GM12801 (cell line): ENCODE measurements around the gene DIAPH2.

ENCODE experiments used
- TF ChIP-seq, protein P1 (sequence below): IDR thresholded peaks from one replicate; pipeline ENCODE4 v1.5.1; 2011; ENCODE audit warnings: control low read depth; ENCODE audit not compliant: insufficient read length; ENCODE audit errors: extremely low read depth

The DIAPH2 gene

DNA sequence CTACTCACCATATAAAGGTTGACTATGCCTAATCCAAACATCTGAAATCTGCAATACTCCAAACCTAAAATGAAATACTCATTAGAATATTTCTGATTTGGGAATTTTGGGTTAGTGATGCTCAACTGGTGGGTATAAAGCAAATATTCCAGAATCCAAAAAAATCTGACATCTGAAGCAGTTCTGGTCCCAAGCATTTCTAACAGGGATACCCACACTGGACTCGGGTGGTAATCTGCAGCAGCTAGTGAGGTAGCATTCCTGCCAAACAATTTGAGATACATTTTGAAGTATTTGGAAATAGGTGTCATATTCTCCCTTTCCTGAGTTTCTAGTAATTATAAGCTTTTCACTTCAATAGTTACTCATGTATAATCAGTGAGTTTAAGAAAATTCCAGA is 149.5 kb downstream of the DIAPH2 start:
- TF ChIP-seq, protein P1, sequence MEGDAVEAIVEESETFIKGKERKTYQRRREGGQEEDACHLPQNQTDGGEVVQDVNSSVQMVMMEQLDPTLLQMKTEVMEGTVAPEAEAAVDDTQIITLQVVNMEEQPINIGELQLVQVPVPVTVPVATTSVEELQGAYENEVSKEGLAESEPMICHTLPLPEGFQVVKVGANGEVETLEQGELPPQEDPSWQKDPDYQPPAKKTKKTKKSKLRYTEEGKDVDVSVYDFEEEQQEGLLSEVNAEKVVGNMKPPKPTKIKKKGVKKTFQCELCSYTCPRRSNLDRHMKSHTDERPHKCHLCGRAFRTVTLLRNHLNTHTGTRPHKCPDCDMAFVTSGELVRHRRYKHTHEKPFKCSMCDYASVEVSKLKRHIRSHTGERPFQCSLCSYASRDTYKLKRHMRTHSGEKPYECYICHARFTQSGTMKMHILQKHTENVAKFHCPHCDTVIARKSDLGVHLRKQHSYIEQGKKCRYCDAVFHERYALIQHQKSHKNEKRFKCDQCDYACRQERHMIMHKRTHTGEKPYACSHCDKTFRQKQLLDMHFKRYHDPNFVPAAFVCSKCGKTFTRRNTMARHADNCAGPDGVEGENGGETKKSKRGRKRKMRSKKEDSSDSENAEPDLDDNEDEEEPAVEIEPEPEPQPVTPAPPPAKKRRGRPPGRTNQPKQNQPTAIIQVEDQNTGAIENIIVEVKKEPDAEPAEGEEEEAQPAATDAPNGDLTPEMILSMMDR = no peak

DNA sequence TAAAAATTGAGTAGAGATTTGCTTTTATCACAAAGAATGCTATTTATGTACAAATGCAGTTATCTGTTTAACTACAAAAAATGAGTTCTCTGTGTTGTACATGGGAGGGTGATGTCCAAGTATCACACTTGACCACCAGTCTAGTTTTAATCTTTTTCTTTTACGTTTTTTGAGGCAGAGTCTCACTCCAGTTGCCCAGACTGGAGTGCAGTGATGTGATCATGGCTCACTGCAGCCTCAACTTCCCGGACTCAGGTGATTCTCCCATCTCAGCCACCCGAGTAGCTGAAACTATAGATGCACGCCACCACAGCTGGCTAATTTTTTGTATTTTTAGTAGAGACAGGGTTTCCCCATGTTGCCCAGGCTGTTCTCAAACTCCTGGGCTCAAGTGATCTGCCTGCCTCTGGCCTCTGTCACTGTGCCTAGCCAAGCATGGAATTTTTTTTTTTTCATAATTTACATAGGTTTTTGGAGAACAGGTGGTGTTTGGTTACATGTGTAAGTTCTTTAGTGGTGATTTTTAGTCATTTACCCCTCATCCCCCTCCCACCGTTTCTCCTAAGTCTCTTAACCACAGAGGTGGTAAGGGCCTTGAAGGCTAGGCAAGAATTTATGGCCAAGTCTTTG is 151.1 kb downstream of the DIAPH2 start:
- TF ChIP-seq, protein P1 = no peak

DNA sequence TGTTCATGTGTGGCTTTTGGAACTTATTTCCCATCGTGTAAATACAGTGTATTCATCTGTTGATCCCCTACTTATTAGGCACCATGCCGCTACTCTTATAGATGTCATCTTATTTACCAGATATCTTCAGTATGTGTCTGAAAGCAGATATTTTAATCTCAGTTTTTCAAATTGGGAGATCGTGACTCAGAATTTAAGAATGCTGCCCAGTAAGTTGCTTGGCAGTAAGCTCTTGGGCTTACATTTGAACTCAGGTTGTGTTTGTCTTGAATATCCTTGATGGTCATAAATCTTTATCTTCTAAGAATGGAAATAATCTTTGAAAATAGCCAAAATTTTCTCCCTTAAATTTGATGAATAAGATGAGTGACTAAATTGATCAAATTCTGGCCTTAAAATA is 153.2 kb downstream of the DIAPH2 start:
- TF ChIP-seq, protein P1 = no peak

DNA sequence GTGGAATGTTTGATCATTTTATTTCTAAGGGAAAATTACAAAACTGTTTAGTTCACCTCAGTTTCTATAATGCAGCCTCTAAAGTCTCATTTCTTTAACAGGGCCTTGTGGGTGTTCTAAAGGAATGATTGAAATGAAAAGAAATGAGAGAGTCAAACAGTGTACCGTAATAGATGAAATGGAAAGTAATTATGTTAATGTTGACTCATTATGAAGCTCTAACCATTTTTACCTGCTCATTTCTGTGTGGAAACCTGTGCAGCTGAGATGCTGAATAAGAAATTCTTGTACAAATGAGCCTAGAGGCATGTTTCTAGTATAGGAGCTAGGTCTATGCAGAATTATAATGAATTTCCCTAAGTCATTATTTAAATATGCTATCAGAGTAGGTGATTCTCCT is 153.9 kb downstream of the DIAPH2 start:
- TF ChIP-seq, protein P1 = no peak

DNA sequence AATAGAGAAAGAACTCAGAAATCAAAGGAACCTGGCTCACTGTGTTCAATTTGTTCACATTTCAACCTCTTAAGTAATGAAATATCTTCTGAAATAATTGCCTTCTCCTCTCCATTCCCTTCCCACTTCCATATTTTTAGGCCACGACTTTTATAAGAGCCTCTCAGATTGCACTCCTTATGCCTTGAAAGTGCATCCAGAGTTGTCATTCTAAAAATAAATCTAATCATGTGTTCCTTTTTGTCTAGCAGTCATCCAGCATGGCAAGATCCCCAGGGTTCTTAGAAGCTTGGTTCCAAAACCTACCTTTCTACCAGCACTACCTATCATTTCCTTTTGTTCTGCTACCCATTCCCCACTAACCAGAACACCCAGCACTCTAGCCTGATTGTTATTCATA is 156.7 kb downstream of the DIAPH2 start:
- TF ChIP-seq, protein P1 = no peak

DNA sequence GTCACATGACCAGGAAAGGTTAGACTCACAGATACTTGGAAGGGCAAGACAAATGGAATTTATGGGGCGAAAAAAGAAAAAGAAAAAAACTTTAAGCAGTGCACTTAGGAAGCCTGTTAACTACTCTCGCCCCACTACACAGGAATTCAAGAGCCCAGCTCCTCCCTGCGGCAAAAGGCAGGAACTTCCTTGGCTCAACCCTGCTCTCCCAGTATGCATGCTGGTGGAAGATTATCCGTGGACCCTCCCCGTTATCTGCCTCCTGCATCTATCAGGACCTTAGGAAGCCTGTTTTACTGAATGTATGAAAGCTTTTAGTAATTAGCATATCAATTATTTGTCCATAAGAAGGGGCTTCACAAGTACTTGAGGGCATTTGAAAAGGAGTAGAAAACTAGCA is 158.9 kb downstream of the DIAPH2 start:
- TF ChIP-seq, protein P1 = no peak

DNA sequence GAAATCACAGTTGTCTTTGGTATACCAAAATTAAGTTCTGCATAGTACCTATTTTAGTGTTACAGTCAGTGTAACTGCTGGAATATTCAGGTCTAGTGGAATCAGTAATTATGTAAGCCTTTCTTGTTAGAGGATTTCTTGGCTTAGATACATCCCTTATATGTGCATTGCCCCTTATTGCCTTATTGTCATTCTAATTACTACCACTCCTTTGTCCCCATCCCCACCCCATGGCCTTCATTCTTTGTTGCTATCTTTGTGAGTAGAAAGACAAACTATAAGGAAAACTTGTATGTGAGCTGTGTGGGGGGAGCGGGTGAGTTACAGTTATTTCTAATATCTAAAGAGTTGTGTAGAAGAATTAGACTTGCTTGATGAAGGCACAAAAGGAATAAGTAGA is 162.2 kb downstream of the DIAPH2 start:
- TF ChIP-seq, protein P1 = no peak
